Mammary epithelial cell (primary cell): ENCODE measurements around the gene MAGI1.

Experiments
- CTCF ChIP-seq, 2 donors: IDR thresholded peaks in 1 of 2; conservative IDR thresholded peaks in 1 of 2; 2 replicates each; pipeline ENCODE4 v1.5.1; 2011 to 2012; ENCODE audit warnings: inconsistent platforms in 2 of 2, low read length in 2 of 2, mild to moderate bottlenecking in 2 of 2, control low read depth in 1 of 2, low read depth in 1 of 2; ENCODE audit not compliant: insufficient read depth in 1 of 2; ENCODE audit errors: extremely low read depth in 1 of 2
- EZH2 ChIP-seq: IDR thresholded peaks from 2 replicates; pipeline ENCODE4 v1.6.1; 2012; ENCODE audit warnings: low read length, inconsistent platforms, borderline replicate concordance

GRCh38 chr3:65568497-65568896 is 470.2 kb downstream of the MAGI1 start:
- no peak for TF ChIP-seq CTCF (conservative IDR thresholded peaks at IDR 0.05 in 1 of 2, IDR thresholded peaks at IDR 0.05 in 1 of 2; ENCODE audit: extremely low read depth in 1 of 2, insufficient read depth in 1 of 2, low read depth in 1 of 2, low read length in 2 of 2)
- TF ChIP-seq EZH2: no peak
